ENCODE data around the gene LOXL3. TPM values are rescaled to one million over a fixed set of nuclear protein-coding genes. Genes with fewer than 3 reads are reported as not detected.
"Not testable (repeated sequence)": the region's sequence is repeated elsewhere in the genome, so short reads cannot be mapped to it uniquely, and the experiment has no call there.

The LOXL3 gene
- total RNA-seq, 2 donors from 2014 or later = 1.3 to 10.7 TPM

- Histone ChIP-seq H3K9me3 (no peaks in the 10 kb centered on the region), H3K27ac (no peak overlapping the region), H3K36me3 (no peaks in the 10 kb centered on the region), H3K4me1 (replicated peaks) (no peaks in the 10 kb centered on the region), H3K4me3 (no peak overlapping the region), H3K27me3 (replicated peaks; ENCODE audit: insufficient read depth) (no peaks in the 10 kb centered on the region)
- intact Hi-C loops (cut with DNase I) = no loop called here
- 74% methylated on average over 5 of the region's 5 CpGs for WGBS
- TF ChIP-seq POLR2AphosphoS5 (IDR thresholded peaks at IDR 0.05) (no peak), CTCF (IDR thresholded peaks at IDR 0.05) (no peak), POLR2A (IDR thresholded peaks at IDR 0.05) (no peak)
- DNase-seq (ENCODE audit: low spot score) = no peak
Measured at GRCh38 chr2:74564222-74564621, 10.5 kb upstream of the LOXL3 start.

DNA sequence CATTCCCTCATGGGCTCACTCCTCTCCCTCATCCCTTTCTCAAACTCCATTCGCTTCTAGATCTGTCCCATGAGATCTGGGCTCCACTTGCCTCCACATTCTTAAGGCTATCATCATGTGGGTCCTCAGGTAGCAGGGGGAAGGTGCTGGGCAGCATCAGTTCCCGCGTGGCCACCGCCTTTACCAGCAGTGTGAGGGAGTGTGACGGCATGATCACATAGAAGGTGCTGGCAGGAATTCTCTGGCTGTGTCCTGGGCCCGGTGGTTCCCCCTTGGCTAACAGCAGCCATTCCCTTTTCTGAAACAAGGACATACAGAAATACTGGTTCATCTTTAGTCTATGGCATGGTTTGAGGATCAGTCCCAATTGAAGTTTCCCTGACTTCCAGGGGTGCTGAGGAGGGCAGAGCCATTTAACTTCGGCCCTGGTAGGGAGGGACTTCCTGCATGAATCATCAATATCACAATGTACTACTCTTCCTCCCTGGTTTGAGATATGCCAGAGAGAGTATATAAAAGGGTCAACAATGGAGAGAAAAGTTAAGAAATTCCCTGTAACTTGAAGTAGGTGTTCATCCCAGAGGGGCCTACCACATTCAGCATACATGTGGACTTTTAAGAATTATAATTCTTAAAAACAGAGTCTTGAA, 8.5 kb upstream of the LOXL3 start:
- 88% methylated on average over 7 of the region's 7 CpGs for WGBS
- Histone ChIP-seq H3K4me3 (no peak overlapping the region), H3K4me1 (replicated peaks) (no peaks in the 10 kb centered on the region), H3K9me3 (no peaks in the 10 kb centered on the region), H3K27me3 (replicated peaks; ENCODE audit: insufficient read depth) (no peaks in the 10 kb centered on the region), H3K27ac (no peak overlapping the region), H3K36me3 (no peaks in the 10 kb centered on the region)
- no peak for DNase-seq (ENCODE audit: low spot score)
- intact Hi-C loops (cut with DNase I) = no loop called here
- no peak for TF ChIP-seq CTCF (IDR thresholded peaks at IDR 0.05)
- TF ChIP-seq POLR2AphosphoS5 (IDR thresholded peaks at IDR 0.05) = no peak
- TF ChIP-seq POLR2A (IDR thresholded peaks at IDR 0.05) = no peak

- H3K27me3 ChIP-seq (replicated peaks; ENCODE audit: insufficient read depth); DNase-seq (ENCODE audit: low spot score); H3K9me3 ChIP-seq; intact Hi-C loops (cut with DNase I); H3K36me3 ChIP-seq; H3K4me1 ChIP-seq (replicated peaks); H3K27ac ChIP-seq; H3K4me3 ChIP-seq: not testable (repeated sequence)
- WGBS = 93% methylated on average over 1 of the region's 1 CpG
Measured at GRCh38 chr2:74561022-74561421, 7.3 kb upstream of the LOXL3 start.

DNA sequence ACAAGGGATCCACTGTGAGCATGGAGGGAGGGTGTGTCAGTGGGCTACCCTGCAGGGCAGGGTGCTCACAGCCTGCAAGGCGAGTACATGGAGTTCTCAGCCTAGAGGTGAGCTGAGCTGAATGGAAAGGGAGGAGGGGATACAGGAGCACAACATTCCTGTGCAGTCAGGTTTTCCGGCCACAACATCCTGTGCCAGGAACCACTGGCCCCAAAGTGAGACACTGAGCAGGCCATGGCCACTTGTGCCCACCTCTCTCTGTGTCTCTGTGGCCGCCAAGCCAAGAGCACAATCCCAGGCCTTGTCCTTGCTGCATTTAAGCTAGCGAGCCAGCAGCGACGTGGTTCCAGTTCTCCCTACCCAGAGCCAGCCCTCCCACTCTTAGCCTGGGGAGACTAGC, 6.8 kb upstream of the LOXL3 start:
- intact Hi-C loops (cut with DNase I) = no loop called here
- no peak for DNase-seq (ENCODE audit: low spot score)
- Histone ChIP-seq H3K36me3 (no peaks in the 10 kb centered on the region), H3K27me3 (replicated peaks; ENCODE audit: insufficient read depth) (no peaks in the 10 kb centered on the region), H3K4me3 (no peak overlapping the region), H3K27ac (no peak overlapping the region), H3K9me3 (no peaks in the 10 kb centered on the region), H3K4me1 (replicated peaks) (no peaks in the 10 kb centered on the region)
- TF ChIP-seq CTCF (IDR thresholded peaks at IDR 0.05) (no peak), POLR2AphosphoS5 (IDR thresholded peaks at IDR 0.05) (no peak), POLR2A (IDR thresholded peaks at IDR 0.05) (no peak)
- 75% methylated on average over 6 of the region's 6 CpGs for WGBS

GRCh38 chr2:74559912-74560311, 6.2 kb upstream of the LOXL3 start:
- DNase-seq (ENCODE audit: low spot score) = no peak
- H3K27me3 ChIP-seq (replicated peaks; ENCODE audit: insufficient read depth) = no peaks in the 10 kb centered on the region
- no peak overlapping the region for H3K4me3 ChIP-seq
- WGBS = 29% methylated on average over 5 of the region's 5 CpGs
- intact Hi-C loops (cut with DNase I) = no loop called here
- TF ChIP-seq POLR2AphosphoS5 (IDR thresholded peaks at IDR 0.05) (no peak), POLR2A (IDR thresholded peaks at IDR 0.05) (no peak), CTCF (IDR thresholded peaks at IDR 0.05) (no peak)
- no peak overlapping the region for H3K27ac ChIP-seq
- no peaks in the 10 kb centered on the region for H3K9me3 ChIP-seq
- no peaks in the 10 kb centered on the region for H3K36me3 ChIP-seq
- no peaks in the 10 kb centered on the region for H3K4me1 ChIP-seq (replicated peaks)

All from prostate gland (tissue), 2 donors.